Esophagus squamous epithelium (tissue), 5 donors: Measurements from ENCODE around the gene RBM48. TPM values are rescaled to one million over a fixed set of nuclear protein-coding genes. Genes with fewer than 3 reads are reported as not detected.

Experiments
- DNase-seq: peaks from one replicate; lab custom pipeline; 2025; lab: John Stamatoyannopoulos, UW
- H3K27ac ChIP-seq, 4 donors: fragments of 200-600 bp; sonication (generic); one replicate each; pipeline ENCODE4 v1.5.1; 2016 to 2019; ENCODE audit warnings: mild to moderate bottlenecking in 1 of 4
- H3K27me3 ChIP-seq, 4 donors: fragments of 200-600 bp; sonication (generic); 1 replicate in 3 of 4; 2 replicates in 1 of 4; pipeline versions ENCODE4 v1.5.1 to v1.6.0; 2017 to 2021; ENCODE audit warnings: antibody characterized with exemption in 1 of 4
- H3K36me3 ChIP-seq, 3 donors: fragments of 200-600 bp; sonication (generic); one replicate each; pipeline ENCODE4 v1.5.1; 2016 to 2019
- H3K4me1 ChIP-seq, 3 donors: fragments of 200-600 bp; sonication (generic); one replicate each; pipeline ENCODE4 v1.5.1; 2017 to 2019
- H3K4me3 ChIP-seq, 4 donors: fragments of 200-600 bp; sonication (generic); 1 replicate in 3 of 4; 2 replicates in 1 of 4; pipeline ENCODE4 v1.5.1; 2016 to 2019; ENCODE audit warnings: mild to moderate bottlenecking in 2 of 4, moderate library complexity in 1 of 4
- H3K9me3 ChIP-seq, 3 donors: fragments of 200-600 bp; sonication (generic); one replicate each; pipeline ENCODE4 v1.5.1; 2016 to 2019
- CTCF ChIP-seq, 6 experiments: fragments of 450-650 bp in 4 of 6; fragments of 200-600 bp in 2 of 6; sonication (generic) in 2 of 6; IDR thresholded peaks; one replicate each; pipeline ENCODE4 v1.5.1; 2016 to 2019; ENCODE audit warnings: antibody characterized with exemption in 6 of 6, mild to moderate bottlenecking in 4 of 6, moderate library complexity in 4 of 6
- POLR2A ChIP-seq, 4 donors: fragments of 450-650 bp; IDR thresholded peaks; one replicate each; pipeline ENCODE4 v1.6.1; 2017; ENCODE audit warnings: antibody characterized with exemption in 4 of 4, mild to moderate bottlenecking in 4 of 4, moderate library complexity in 3 of 4
- WGBS, 2 donors: methylation state at CpG; one replicate each; pipeline ENCODE4 v1.1.5; 2018; 5-methylcytosine and 5-hydroxymethylcytosine counted together
- intact Hi-C: fragments of 100-400 bp; cut with DNase I; formaldehyde crosslinking; loops from one replicate; pipeline ENCODE4 v1.15.0; 2022
- total RNA-seq, 4 donors: library from RNA; depleted of rRNA; stranded (reverse); fragments of >200 nt; gene quantifications; one replicate each; pipeline ENCODE4 v1.1.0, GENCODE V29; 2016
- donor health status: DM: yes; HTN: yes; CAD: no.

The RBM48 gene
- total RNA-seq, 4 donors from 2014 or later, result 5.3 to 11.1 (median 7.3) TPM

DNA sequence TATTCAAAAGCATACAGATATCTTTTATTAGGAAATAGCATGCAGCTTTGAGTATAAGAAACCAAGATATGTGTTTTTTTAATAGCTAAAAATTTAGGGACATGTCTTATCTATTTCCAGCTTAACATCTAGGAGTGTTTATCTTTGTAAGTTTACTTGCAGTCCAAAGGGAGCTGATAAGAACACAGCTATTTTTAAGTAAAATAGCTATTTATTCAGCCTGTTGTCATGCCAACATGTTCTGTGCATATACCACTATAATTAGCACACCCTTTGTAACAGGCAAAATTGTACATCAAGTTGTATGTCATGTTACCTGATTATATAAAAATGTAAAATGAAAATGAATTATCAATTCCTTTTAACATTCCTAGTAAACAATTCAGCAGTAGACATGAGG is 32.0 kb downstream of the RBM48 start:
- H3K4me3 ChIP-seq, result no peak overlapping the region
- no peaks in the 10 kb centered on the region for H3K4me1 ChIP-seq
- no peaks in the 10 kb centered on the region for H3K9me3 ChIP-seq
- peaks cover 0 to 76% (median 0%) of the 10 kb centered on the region in 3 donors for H3K36me3 ChIP-seq
- intact Hi-C loops, result no loop called here
- no peak overlapping the region for H3K27ac ChIP-seq
- no peak for TF ChIP-seq CTCF (IDR thresholded peaks at IDR 0.05)
- no peaks in the 10 kb centered on the region for H3K27me3 ChIP-seq
- no peak for DNase-seq

GRCh38 chr7:92563345-92563744 is 34.8 kb downstream of the RBM48 start:
- no peak for TF ChIP-seq CTCF (IDR thresholded peaks at IDR 0.05)
- TF ChIP-seq POLR2A (IDR thresholded peaks at IDR 0.05), result no peak
- H3K4me1 ChIP-seq, result no peaks in the 10 kb centered on the region
- no peak overlapping the region for H3K4me3 ChIP-seq
- H3K9me3 ChIP-seq, result no peaks in the 10 kb centered on the region
- no peak for DNase-seq
- no peaks in the 10 kb centered on the region for H3K27me3 ChIP-seq
- intact Hi-C loops, result no loop called here
- no peak overlapping the region for H3K27ac ChIP-seq
- H3K36me3 ChIP-seq, result peaks cover 0 to 89% (median 5%) of the 10 kb centered on the region in 3 donors
- WGBS, 2 donors, result 81 to 86% methylated on average over 2 of the region's 2 CpGs

- peaks cover 5 to 100% (median 11%) of the 10 kb centered on the region in 3 donors for H3K36me3 ChIP-seq
- H3K27ac ChIP-seq, result no peak overlapping the region
- 90 to 92% methylated on average over 6 of the region's 6 CpGs for WGBS, 2 donors
- intact Hi-C loops, result no loop called here
- DNase-seq, result no peak
- no peaks in the 10 kb centered on the region for H3K27me3 ChIP-seq
- TF ChIP-seq POLR2A (IDR thresholded peaks at IDR 0.05) (no peak), CTCF (IDR thresholded peaks at IDR 0.05) (no peak)
- no peaks in the 10 kb centered on the region for H3K9me3 ChIP-seq
- H3K4me1 ChIP-seq, result no peaks in the 10 kb centered on the region
- H3K4me3 ChIP-seq, result no peak overlapping the region
Measured at GRCh38 chr7:92567460-92567859, 38.9 kb downstream of the RBM48 start.

- no peak overlapping the region for H3K27ac ChIP-seq
- TF ChIP-seq CTCF (IDR thresholded peaks at IDR 0.05), result no peak
- no peak overlapping the region for H3K4me3 ChIP-seq
- intact Hi-C loops, result no loop called here
- DNase-seq, result no peak
- no peaks in the 10 kb centered on the region for H3K9me3 ChIP-seq
- no peaks in the 10 kb centered on the region for H3K27me3 ChIP-seq
- WGBS, 2 donors, result 83 to 87% methylated on average over 4 of the region's 4 CpGs
- H3K36me3 ChIP-seq, result peaks cover 7 to 100% (median 11%) of the 10 kb centered on the region in 3 donors
- H3K4me1 ChIP-seq, result no peaks in the 10 kb centered on the region
Measured at GRCh38 chr7:92569137-92569536, 40.5 kb downstream of the RBM48 start.

GRCh38 chr7:92576296-92576695 is 47.7 kb downstream of the RBM48 start:
- H3K36me3 ChIP-seq, result peaks cover 9 to 100% (median 34%) of the 10 kb centered on the region in 3 donors
- intact Hi-C loops, result no loop called here

More at GRCh38 chr7:92576296-92576695, 47.7 kb downstream of the RBM48 start:
- no peak overlapping the region for H3K27ac ChIP-seq
- no peaks in the 10 kb centered on the region for H3K9me3 ChIP-seq
- H3K27me3 ChIP-seq, result no peaks in the 10 kb centered on the region
- DNase-seq, result no peak
- 82 to 94% methylated on average over 3 of the region's 3 CpGs for WGBS, 2 donors
- TF ChIP-seq POLR2A (IDR thresholded peaks at IDR 0.05) (no peak), CTCF (IDR thresholded peaks at IDR 0.05) (no peak)
- H3K4me3 ChIP-seq, result no peak overlapping the region
- no peaks in the 10 kb centered on the region for H3K4me1 ChIP-seq
